Endothelial cell of umbilical vein (primary cell): Measurements from ENCODE around the gene THTPA.

ENCODE experiments used
- CTCF ChIP-seq, 2 donors: IDR thresholded peaks; 1 replicate in 1 of 2; 2 replicates in 1 of 2; pipeline ENCODE4 v1.5.1; 2011; ENCODE audit warnings: low read length in 2 of 2, mild to moderate bottlenecking in 2 of 2, moderate library complexity in 2 of 2, control low read depth in 1 of 2, inconsistent platforms in 1 of 2, low read depth in 1 of 2; ENCODE audit not compliant: insufficient read depth in 1 of 2; ENCODE audit errors: extremely low read depth in 1 of 2
- EZH2 ChIP-seq: IDR thresholded peaks from 2 replicates; pipeline ENCODE4 v1.6.1; 2012; ENCODE audit warnings: borderline replicate concordance, low read depth, mild to moderate bottlenecking, moderate library complexity, low read length, inconsistent platforms; ENCODE audit not compliant: severe bottlenecking
- POLR2A ChIP-seq: IDR thresholded peaks from 2 replicates; pipeline ENCODE4 v1.6.1; 2012; ENCODE audit warnings: low read depth, mild to moderate bottlenecking, control low read depth, low read length
- POLR2AphosphoS5 ChIP-seq: IDR thresholded peaks from 2 replicates; pipeline ENCODE4 v1.6.1; 2012; ENCODE audit warnings: low read depth, mild to moderate bottlenecking, control low read depth, low read length, moderate library complexity; ENCODE audit not compliant: insufficient read depth

DNA sequence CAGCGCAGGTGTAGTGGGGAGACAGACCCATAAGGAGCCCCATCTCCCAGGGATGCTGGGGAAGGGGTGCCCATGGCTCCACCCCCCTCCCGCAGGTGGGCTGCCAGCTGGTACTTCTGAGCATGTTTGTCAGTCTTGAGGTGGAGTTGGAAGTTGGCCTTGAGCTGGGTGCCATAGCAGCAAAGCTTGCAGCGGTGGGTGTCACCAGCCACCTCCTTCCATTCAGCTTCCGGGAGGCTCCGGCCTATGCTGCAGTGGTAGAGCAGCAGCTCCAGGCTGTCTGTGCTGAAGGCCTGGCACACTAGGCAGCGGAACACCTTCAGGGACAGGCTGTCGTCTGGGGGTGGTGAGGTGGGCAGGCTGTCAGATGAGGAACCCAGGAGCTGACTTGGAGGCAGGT, 23.4 kb upstream of the THTPA start:
- TF ChIP-seq CTCF (IDR thresholded peaks at IDR 0.05; ENCODE audit: extremely low read depth in 1 of 2, insufficient read depth in 1 of 2, low read depth in 1 of 2, low read length in 2 of 2), result no peak
- TF ChIP-seq POLR2A, result no peak
- TF ChIP-seq POLR2AphosphoS5, result no peak
- no peak for TF ChIP-seq EZH2
